Amniotic stem cell (primary cell): ENCODE measurements around the gene TMEM132D.
"Not testable (repeated sequence)": the region's sequence is repeated elsewhere in the genome, so short reads cannot be mapped to it uniquely, and the experiment has no call there.

ENCODE experiments used
- DNase-seq: peaks from one replicate; lab custom pipeline; 2025; lab: John Stamatoyannopoulos, UW

The TMEM132D gene

DNA sequence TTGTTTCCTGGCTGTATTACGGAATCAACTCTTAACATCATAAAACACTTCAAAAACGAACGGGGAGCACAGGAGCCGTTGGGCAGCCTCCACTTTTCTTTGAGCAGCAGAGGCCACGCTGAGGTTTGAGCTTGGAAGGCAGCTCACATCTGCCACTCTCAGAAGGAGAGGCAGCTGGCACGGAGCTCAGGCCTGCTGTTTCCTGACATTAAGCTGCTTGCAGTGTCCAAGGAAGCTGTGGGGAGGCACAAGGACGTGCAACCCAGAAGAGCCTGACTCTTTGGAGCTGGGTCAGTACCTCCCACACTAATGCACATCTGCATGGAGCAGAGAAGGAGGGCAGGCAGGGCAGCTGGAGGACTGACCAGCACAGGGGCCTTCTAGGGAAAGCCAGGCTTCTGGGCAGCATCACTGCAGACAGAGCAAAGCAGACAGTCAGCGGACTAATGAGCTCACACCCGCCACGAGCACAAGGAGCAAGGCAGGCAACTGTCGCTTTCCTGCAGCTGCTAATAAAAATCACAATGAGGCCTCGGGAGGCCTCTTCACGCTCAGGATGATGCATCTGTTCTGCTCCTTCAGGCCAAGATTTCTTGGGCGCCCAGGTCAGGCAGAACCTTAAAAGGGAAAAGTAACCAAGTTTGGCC is 839.5 kb downstream of the TMEM132D start:
- DNase-seq: no peak

DNA sequence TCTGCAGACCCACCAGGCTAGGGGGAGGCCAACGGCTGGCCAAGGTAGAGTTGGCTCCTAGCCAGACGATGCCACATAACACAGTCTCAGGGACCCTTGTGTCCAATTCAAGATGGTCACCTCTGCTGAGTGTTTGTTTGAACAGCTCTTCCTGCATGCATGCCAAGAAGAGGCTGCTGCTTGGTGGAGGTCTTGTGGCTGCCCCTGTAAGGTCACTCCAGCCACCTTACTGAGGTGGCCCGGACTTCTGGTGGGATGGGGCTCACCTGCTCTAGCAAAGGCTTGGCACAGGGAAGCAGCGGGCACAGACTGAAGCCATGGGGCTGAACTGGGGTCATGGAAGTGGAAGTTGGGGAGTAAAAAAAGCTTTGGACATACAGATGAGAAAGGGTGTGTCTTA is 840.2 kb downstream of the TMEM132D start:
- no peak for DNase-seq

- no peak for DNase-seq
Measured at GRCh38 chr12:129053232-129053631, 850.6 kb downstream of the TMEM132D start.

DNA sequence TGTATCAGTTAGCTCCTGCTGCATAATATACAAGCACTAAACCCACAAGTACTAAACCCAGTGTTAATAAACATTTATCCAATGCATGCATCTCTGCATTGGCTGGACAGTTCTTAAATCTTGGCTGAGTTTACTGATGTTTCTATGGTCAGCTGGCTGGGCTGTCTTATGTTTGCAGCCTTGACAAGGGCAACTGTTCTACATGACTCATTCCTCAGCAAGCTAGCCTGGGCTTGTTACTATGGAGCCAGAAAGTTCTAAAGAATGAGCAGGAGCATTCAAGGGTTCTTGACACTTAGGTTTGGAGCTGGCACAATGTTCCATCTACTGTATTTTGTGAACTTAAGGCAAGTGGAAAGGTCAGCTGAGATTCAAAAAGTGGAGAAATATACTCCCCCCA is 851.5 kb downstream of the TMEM132D start:
- DNase-seq: no peak

- DNase-seq: no peak
Measured at GRCh38 chr12:129049917-129050316, 853.9 kb downstream of the TMEM132D start.

DNA sequence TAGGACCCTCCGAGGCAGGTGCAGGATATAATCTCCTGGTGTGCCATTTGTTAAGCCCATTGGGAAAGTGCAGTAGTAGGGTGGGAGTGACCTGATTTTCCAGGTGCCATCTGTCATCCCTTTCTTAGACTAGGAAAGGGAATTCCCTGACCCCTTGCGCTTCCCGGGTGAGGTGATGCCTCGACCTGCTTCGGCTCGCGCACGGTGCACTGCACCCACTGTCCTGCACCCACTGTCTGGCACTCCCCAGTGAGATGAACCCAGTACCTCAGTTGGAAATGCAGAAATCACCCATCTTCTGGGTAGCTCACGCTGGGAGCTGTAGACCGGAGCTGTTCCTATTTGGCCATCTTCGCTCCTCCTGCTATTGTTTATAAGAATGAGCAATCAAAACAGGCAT is 860.5 kb downstream of the TMEM132D start:
- not testable (repeated sequence) for DNase-seq

DNA sequence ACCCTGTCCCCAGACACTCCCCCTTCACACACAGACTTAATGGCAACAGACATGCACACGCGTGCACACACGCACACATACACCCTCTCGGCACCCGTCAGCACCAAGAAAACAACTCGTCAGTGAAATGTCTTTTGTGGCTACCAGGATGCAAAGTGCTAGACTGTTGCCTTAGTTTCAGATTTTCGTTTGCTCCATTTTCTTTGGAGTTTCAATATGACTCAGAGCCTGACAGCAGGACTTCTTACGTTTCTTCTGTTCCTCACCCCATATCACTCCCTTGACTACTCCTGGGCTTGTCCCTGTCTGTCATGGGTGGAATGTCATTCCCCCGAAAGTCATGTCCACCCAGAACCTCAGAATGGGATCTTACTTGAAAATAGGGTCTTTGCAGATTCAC is 867.7 kb downstream of the TMEM132D start:
- no peak for DNase-seq

- DNase-seq: no peak
Measured at GRCh38 chr12:129034558-129035289, 869.1 kb downstream of the TMEM132D start.

GRCh38 chr12:129028844-129029243 is 875.0 kb downstream of the TMEM132D start:
- no peak for DNase-seq

DNA sequence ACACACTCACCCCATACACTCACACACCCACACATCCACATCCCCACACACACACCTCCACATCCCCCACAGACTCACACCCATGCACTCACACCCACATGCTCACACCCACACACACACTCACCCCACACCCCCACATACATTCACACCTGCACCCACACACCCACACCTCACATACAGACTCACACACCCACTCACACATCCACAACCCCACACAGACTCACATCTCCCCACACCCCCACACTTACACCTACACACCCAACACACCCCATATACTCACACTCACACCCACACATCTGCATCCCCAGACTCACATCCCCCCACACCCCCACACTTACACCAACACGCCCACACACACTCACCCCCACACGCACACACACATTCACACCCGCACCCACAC is 878.8 kb downstream of the TMEM132D start:
- no peak for DNase-seq
